HPDE6-E6E7 (cell line): ENCODE measurements around the gene S100A7A.
"Not testable (repeated sequence)": the region's sequence is repeated elsewhere in the genome, so short reads cannot be mapped to it uniquely, and the experiment has no call there.

ENCODE experiments used
- DNase-seq: peaks from one replicate; pipeline ENCODE4 v3.0.0; 2011; ENCODE audit warnings: missing footprints; ENCODE audit errors: extremely low spot score

S100A7A gene

DNA sequence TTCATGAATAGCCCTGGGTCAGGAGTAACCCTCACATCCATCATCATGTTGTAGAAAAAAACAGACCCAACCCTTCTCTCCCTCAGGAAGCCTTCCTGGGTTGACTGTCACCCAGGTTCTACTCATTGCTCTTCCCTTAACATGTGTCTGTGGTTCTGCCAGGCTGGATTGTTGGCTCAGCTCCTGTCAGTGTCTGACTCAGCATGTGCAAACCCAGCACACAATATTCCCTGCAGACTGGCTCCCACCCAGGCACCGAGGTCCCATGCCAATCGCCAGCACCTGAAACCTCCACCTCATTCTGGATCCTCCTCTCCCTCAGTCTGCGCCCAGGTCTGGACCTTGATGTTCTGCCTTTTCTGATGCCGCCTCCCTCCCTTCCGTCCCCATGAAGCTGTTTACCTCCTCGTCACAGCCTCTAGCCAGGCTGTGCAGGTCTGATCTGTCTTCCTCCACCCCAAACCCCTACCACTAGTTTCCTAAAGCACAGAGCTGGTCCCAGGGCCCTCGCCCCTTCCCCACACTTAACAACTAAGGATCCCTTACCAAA, 21.1 kb upstream of the S100A7A start:
- DNase-seq, result no peak

DNA sequence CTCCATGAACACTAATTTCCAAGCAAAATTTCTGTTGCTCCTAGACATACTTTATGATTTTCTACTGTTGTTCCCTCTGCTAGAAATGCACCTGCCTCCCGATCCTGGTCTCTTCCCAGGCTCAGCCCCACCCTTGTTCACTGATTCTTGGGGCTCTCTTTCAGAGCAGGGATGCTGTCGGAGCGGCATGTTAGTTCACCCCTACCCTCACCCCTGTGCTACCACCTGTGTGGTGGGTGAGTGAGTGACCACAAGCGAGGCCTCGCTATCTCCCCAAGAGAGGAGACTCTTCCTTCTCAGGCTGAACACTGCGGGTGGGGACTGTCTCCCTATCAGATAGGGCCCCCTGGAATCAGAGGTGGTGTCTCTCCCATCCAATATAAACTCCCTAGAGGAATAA, 20.5 kb upstream of the S100A7A start:
- no peak for DNase-seq

DNA sequence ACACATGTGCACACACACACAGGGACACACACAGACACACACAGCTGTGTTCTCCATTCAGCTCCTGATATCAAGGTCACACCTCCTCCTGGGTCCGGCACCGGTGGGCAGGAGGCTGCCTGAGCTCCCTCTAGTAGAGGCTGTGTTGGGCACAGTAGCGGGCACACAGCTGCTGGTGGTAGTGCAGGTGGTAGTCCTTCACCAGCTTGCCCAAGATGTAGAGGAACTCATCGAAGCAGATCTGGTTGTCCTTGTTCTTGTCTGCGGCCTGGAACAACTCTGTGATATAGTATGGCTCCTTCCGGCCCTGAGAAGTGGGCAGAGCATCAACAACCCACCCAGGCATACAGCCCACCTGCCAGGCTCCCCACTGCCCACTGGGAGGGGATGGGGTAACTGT, 19.9 kb upstream of the S100A7A start:
- no peak for DNase-seq

DNA sequence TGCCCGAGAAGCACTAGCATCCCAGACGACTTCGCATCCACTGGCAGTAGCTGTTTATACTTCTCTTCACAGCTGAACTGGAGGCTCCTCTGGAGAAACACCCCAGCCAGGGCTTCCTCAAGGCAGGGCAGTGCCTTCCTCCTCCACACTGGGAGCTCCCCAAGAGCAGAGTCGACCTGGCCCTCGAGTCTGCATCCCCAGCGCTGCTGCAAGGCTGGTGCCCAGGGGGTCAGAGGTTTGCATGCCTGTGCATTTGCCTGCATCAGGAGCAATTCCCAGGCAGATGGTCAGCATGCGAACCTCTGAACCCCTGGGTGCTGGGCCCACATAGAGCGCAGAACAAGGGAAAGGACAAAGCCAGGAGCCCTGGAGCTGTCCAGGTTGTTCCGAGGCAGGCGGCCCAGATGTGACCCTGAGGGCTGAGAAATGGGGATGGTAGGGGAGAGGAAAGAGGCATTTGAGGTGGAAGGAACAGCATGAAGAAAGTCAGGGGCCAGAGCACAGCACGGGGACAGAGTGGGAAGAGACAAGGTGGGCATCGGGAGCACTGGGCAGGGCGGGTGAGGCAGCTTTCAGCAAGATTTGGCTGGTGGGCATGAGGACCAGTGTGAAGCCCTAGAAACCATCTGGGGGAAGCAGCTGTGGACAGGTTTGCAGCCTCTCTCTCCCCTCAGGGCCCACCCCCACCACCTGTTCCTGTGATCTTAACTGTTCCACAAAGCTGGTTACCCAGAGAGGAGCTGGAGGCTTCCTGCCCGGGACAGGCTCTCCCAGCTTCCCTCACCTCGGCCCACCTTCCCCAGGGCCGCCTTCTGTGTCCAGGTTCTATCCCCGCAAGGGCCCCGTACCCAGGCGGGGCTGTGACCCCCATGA, 19.0 kb upstream of the S100A7A start:
- no peak for DNase-seq

DNA sequence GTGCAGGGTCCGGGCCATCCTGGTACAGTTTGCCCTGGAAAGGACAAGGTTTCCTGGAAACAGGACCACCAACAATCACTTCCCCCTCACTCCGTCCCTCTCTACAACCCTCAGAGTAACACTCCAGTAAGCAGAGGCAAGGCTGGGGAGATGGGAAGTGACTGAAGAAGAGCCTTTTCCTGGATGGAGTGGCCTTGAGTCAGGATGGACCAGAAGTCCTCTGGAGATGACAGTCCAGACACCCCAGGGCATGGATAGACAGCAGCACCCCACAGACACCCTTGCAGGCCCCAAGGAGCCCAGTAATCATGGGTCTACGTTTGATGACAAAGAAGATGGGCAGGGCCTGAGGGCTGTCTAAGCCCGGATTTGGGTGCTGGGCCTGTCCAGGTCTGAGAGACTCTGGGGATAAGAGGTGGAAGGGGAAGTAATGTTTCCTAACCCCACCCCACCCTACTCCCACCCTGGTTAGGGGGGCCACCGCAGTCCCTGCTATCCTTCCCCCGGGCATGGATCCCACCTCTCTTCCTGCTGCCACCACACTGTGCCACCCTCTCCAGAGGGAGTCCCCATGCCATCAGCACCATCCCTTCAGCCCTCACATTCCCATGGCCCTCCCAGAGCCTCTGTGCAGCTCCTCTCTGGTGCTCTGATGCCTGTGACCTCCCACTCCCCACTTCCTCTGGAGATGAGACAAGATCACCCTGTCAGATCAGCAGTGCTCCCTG, 18.2 kb upstream of the S100A7A start:
- no peak for DNase-seq

DNA sequence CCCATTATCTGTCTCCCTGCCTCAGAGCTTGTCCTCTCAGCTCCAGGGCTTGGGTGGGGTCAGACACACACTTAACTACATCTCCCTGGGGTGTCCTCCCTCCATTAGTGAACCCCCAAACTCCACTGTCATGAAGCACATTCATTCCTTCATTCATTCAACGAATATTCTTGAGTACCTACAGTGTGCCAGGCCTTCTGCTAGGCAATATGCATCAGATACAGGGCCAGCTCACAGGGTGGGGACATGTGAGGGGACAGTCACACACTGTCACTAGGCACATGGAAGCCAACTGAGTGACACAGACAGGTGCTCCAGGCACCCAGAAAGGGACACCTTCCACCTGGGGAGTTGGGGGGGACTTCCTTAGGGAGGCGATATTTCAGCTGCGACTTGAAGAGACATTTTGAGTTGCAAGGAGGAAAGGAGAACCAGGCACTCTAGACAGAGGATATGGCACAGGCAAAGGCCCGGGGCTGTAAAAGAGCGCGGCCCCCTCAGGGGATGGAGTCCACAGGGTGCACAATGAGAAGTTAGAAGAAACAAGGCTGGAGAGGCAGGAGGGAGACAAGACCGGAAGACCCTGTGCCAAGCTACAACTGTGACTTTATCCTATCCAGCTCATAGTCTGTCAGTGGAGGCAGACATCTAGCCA, 16.8 kb upstream of the S100A7A start:
- DNase-seq, result no peak

DNA sequence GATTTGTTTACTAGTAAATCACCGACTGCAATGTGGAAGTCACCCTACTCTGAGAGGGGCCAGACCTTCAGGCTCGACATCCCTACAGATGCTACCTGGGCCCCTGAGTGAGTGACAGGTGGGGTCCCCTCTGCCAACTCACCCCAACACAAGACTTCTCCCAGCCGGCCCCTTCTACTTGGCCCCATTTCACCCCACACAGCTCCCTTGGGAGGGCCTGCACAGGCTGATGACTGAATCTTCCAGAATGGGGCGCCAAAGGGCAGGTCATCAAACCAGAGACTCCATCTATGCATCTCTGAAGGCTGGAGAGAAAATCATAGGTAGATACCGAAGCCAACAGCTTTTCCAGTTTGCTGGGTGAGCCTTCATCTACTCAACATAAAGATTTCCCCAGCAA, 16.1 kb upstream of the S100A7A start:
- DNase-seq, result no peak

DNA sequence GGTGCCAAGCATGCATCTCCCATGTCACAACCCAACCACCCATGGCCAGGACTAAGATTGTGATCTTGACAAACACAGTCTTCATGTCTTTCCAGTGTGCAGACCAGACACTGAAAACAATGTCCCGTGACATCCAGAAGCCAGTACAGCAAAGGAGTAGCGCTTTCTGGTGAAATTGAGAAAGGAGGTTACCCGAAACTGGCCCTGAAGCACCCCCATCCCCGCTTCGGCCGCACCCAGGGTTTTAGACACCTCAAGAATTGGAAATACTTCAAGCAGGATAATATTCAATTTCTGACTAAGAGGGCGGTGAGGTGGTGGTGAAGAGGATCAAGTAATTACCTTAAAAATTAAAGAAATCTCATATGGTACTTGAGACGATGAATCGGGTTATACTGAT, 14.9 kb upstream of the S100A7A start:
- no peak for DNase-seq

DNA sequence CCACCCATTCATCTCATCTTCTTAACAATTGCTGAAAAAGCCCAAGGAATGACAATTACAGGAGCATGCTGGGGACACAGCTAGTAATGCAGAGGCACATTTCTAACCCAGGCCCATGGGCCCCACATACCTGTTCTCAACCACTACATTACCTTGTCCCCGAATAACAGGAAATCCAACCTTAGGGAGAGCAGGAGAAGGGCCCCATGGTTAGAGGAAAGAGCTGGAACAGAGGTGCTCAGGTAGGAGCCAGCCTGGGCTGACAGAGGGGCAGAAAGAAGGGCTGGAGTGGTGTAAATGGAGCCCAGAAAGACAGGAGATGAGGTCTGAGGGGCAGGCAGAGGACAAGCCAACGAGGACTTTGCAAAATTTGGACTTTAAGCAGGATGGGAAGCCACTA, 14.1 kb upstream of the S100A7A start:
- DNase-seq, result no peak

DNA sequence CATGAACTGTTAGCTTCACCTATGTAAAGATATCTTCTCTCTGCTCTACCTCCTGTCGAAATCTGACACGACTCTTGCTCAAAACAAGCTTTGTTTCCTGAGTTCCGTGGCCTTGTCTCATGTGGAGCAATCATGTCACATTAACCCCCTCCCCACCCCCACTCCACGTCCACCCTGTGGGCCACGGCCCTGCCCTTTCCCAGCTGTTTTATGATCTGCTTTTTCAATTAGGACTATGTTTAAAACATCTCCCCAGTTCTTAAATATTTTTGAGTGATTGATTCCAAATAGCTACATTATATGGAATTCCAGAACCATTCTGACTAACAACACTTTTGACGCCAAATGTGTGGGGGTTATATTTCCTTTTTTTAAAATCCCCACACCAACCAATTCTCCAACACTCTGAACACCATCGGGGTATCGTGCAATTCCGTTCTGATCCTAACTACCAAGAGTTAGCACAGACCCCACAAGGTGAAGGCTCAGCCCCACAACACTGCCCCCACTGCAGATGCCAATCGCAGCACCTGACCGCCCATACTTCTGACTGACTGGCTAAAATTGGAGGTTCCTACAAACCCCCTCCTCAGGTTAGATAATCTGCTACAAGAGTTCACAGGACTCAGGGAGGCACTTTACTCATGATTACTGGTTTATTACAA, 12.8 kb upstream of the S100A7A start:
- no peak for DNase-seq

DNA sequence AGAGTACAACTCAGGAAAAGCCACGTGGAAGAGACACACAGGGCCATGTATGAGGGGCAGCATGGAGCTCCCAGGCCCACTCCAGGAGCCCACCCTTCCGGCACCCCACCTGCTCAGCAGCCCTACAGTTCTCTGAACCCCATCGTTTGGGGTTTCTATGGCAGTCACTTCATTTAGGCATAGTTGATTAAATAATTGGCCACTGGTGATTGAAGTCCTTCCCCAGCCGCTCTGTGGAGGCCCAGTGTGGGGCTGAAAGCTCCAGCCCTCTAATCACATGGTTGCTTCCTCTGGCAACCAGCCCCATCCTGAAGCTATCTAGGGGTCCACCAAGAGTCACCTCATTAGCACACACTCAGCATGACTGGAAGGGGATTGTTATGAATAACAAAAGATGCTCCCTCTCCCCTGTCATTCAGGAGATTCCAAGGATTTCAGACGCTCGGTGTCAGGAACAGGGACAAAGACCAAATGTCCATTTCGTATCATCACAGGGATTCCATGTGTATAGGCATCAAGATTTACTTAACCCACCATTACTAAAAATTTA, 12.2 kb upstream of the S100A7A start:
- no peak for DNase-seq

DNA sequence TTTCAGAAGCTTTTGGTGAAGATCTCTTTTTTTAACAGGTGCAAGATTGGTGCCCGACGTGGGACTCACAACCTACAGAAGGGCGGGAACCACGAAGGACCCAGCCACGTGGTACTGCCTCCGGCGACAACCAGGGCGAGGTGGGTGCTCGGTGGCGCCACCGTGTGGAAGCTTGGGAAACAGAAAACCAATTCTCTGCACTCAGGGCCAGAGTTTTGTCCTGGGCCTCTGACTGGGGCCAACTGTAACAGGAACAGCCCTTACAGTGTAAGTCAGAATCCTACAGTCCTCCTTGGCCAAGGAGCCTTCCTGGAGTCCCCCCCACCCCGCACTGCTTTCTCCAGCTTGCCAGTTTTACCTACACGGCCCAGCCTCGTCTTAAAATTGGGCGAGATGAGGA, 11.6 kb upstream of the S100A7A start:
- no peak for DNase-seq

DNA sequence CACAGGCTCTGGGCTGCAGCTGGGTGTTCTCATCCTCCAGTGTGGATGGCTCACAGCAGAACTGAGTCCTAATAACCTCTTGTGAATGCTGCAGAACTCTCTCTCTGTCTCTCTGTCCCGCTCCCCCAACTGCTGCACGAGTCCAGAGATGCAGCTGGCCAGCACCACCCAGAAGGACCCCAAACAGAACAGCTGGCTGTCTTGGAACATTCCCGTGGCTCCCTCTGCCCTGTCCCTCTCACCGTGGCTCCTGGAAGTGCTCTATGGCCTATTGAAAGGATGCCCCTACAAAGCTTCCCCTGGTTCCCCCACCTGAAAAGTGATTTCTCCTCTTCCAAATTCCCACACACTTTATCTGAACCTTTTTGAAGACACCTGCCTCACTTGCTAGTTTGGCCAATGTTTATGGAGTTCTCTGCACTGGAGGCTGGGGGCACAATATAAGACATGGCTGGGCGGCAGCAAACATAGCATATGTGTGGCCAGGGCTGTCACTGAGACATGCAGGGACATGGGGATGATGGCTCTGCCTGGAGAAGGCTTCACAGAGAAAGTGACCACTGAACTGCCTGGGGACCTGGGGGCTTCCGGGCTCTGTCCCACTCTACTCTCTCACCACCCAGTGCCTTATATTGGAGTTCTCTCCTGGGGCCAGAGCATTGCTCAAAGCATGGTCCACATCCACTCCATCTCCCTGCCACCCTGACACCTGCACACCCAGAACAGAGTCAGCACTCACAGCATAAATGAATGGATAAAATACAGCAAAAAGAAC, 10.3 kb upstream of the S100A7A start:
- DNase-seq, result not testable (repeated sequence)

DNA sequence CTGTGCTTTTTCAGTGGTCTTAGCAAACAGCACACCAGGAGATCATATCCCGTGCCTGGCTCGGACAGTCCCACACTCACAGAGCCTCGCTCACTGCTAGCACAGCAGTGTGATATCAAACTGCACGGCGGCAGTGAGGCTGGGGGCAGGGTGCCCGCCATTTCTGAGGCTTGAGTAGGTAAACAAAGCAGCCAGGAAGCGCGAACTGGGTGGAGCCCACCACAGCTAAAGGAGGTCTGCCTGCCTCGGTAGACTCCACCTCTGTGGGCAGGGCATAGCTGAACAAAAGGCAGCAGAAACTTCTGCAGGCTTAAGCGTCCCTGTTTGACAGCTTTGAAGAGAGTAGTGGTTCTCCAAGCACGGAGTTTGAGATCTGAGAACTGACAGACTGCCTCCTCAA, 9.0 kb upstream of the S100A7A start:
- DNase-seq, result not testable (repeated sequence)

DNA sequence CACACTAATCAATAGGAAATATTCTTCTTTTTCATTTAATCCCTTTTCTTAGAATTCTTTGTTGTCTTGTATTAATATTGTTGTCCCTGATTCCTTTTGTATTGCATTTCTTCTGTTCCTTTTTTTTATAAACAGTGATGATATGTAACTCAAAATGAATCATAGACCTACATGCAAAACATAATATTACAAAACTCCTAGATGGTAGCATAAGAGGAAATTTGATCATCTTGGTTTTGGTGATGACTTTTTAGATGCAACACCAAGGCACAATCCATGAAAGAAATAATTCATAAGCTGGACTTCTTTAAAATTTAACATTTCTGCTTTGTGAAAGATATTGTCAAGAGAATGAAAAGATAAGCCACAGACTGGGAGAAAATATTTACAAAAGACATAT, 2.4 kb upstream of the S100A7A start:
- DNase-seq, result not testable (repeated sequence)

DNA sequence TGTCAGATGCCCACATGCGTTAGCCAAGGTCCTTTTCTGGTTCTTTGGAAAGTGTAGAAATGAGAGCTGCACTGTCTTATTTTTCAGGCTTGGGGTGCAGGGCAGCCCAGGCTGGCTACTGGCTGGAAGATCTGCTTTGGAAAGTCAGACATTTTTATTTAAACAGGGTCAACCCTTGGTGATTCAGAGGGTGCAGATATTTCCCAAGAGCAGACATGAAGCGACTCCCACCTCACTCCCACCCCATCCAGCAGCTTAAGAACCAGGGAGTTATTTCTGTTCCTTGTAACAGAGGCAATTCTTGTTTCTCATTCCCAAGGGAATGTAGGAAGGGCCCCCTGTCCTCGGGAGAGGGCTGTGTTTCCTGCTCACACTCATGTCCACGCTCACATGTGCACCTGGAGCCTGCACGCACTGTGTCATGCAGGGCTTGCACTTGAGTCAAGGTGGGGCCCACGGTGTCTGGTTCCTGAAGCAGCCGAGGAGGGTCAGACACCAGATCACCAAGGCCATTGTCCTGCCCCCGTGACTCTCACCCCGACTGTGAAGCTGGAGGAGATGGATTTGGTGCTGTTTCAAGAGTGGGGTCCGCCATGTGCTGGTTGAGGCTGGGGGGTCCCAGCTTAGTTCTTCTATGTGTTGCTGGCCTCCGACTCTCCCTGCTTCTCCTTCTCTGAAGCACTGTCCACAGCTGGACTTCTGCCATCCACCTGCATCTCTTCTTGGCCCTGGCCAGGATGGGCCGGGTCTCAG, 992 bp downstream of the S100A7A start:
- no peak for DNase-seq

DNA sequence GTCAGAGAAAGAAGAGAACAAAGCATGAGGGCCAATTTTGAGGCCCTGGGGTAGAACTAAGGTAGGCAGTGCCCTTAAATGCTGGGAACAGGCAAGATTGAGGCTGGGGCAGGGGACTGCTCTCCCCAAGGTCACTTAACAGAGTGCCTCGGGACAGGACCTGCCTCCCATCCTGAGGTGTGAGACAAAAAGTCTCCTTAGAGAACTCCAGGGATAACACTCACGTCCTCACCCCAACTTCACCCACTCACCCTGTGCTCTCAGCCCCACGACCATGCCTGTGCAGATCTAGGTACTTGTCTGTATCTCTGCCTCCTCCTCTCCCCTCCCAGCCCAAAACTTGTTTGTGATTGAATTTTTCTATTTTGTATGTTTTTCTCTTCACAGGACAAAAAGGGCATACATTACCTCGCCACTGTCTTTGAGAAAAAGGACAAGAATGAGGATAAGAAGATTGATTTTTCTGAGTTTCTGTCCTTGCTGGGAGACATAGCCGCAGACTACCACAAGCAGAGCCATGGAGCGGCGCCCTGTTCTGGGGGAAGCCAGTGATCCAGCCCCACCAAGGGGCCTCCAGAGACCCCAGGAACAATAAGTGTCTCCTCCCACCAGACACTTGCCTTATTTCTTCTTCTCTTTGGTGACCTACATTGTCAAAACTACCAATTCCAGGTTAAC, 2.6 kb downstream of the S100A7A start:
- DNase-seq, result not testable (repeated sequence)

DNA sequence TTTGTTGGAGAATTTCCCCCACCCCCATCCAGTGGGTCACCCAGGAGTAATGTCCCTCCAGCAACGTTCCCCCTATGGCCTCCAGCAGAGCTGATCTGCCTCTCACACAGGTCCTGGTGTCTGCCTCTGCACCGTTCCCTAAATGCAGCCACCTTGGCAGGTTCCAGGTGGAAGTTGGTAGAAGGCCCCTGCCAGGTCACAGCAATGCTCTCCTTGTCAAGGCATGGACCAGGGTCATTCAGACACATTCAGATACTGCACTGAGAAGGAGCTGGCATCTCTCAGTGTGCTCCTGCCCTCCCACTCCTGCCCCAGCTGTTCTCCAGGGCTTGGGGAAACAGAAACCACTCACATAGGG, 3.1 kb downstream of the S100A7A start:
- not testable (repeated sequence) for DNase-seq

DNA sequence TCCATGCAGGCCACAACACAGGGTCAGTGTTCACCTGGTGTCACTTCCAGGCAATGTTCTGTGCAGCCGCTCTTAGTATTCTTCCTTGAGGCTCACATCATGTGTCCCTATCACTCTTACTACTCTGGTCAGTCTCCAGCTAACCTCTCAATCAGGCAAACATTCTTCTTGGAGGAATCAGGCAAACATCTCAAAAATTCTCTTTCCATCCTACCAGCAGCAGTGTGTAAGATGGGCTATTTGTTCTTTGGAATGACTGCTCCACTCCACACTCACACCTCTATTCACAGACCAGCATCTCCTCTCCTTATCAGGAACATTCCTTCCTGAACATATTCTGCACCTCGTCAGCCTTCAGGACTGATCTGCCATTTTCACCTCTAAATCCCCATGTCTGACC, 4.0 kb downstream of the S100A7A start:
- DNase-seq, result no peak
